AG04449 (cell line): ENCODE data around the gene IQSEC1.

Experiments
- CTCF ChIA-PET: fragments of 350-600 bp; formaldehyde crosslinking; extraction: SDS; loops from one replicate; lab custom pipeline; 2021; ENCODE audit warnings: antibody characterized with exemption; lab: Yijun Ruan, JAX
- POLR2A ChIA-PET: fragments of 400-600, 350-600 bp; formaldehyde crosslinking; extraction: SDS; loops from one replicate; lab custom pipeline; 2020; ENCODE audit warnings: antibody characterized with exemption, inconsistent platforms; lab: Yijun Ruan, JAX
- DNase-seq: peaks from one replicate; pipeline ENCODE4 v3.0.0-alpha.2; 2010; ENCODE audit warnings: low read depth, low spot score
- H3K4me3 ChIP-seq: 2 replicates; pipeline ENCODE4 v1.5.1; 2011; ENCODE audit warnings: low read depth, mild to moderate bottlenecking, control low read depth, low read length
- CTCF ChIP-seq: IDR thresholded peaks from one replicate; pipeline ENCODE4 v1.5.1; 2011; ENCODE audit warnings: mild to moderate bottlenecking, moderate library complexity, low read length, control low read depth, inconsistent platforms; ENCODE audit not compliant: insufficient read depth; ENCODE audit errors: missing control alignments

IQSEC1 gene

GRCh38 chr3:13080591-13080990 is 7.4 kb upstream of the IQSEC1 start:
- ChIA-PET CTCF (interaction anchor here (0.7 to 1.2 kb wide), 4 partner anchors 12 to 381 kb away, joined by 3 to 13 read pairs (median 4); no protein-coding TSS in a partner anchor), POLR2A (no interaction called here)
- no peak for DNase-seq
- no peak overlapping the region for H3K4me3 ChIP-seq
- no peak for TF ChIP-seq CTCF

- POLR2A ChIA-PET: no interaction called here
- no peak for TF ChIP-seq CTCF
- no peak for DNase-seq
- CTCF ChIA-PET: interaction anchor here (1.2 kb wide), 1 partner anchor 374 kb away, joined by 4 read pairs; no protein-coding TSS in a partner anchor
- no peak overlapping the region for H3K4me3 ChIP-seq
Observed at GRCh38 chr3:13080026-13080425, 6.8 kb upstream of the IQSEC1 start.

GRCh38 chr3:13079510-13079909 is 6.3 kb upstream of the IQSEC1 start:
- ChIA-PET CTCF (no interaction called here), POLR2A (no interaction called here)
- H3K4me3 ChIP-seq: no peak overlapping the region
- TF ChIP-seq CTCF: no peak
- no peak for DNase-seq

GRCh38 chr3:13079051-13079450 is 5.8 kb upstream of the IQSEC1 start:
- no peak for TF ChIP-seq CTCF
- ChIA-PET CTCF (no interaction called here), POLR2A (no interaction called here)
- DNase-seq: no peak
- no peak overlapping the region for H3K4me3 ChIP-seq

GRCh38 chr3:13078163-13078905 is 5.1 kb upstream of the IQSEC1 start:
- no peak for DNase-seq
- H3K4me3 ChIP-seq: no peak overlapping the region
- TF ChIP-seq CTCF: no peak
- ChIA-PET CTCF (interaction anchor here (1.1 kb wide), 1 partner anchor 14 kb away, joined by 5 read pairs; no protein-coding TSS in a partner anchor), POLR2A (no interaction called here)

GRCh38 chr3:13077431-13078162 is 4.4 kb upstream of the IQSEC1 start:
- TF ChIP-seq CTCF: no peak
- H3K4me3 ChIP-seq: no peak overlapping the region
- no peak for DNase-seq
- ChIA-PET POLR2A (no interaction called here), CTCF (interaction anchor here (1.1 kb wide), 1 partner anchor 15 kb away, joined by 5 read pairs; no protein-coding TSS in a partner anchor)
